K562 (cell line): ENCODE data around the gene LRMDA.

Source experiments
- EP300 ChIP-seq: IDR thresholded peaks from 2 replicates; pipeline ENCODE4 v1.6.1; 2012; ENCODE audit warnings: low read length, improper control_type of control experiment
- MTA3 ChIP-seq: fragments of 450-650 bp; formaldehyde crosslinking; IDR thresholded peaks from 2 replicates; pipeline ENCODE4 v1.6.1; 2017; ENCODE audit warnings: mild to moderate bottlenecking, borderline replicate concordance
- POLR2A ChIP-seq: fragments of 450-650 bp; conservative IDR thresholded peaks from 2 replicates; pipeline ENCODE4 v1.6.1; 2016
- U2AF2 ChIP-seq: fragments of 200-400 bp; formaldehyde crosslinking; optimal IDR thresholded peaks from 2 replicates; pipeline ENCODE3; 2017; ENCODE audit warnings: low read depth, mild to moderate bottlenecking, low read length
- TF ChIP-seq, protein P1 (sequence below): fragments of 450-650 bp; IDR thresholded peaks from 2 replicates; pipeline ENCODE4 v1.6.1; 2016; ENCODE audit warnings: low read depth
- TF ChIP-seq, protein P2 (sequence below): fragments of 450-650 bp; formaldehyde crosslinking; IDR thresholded peaks from 2 replicates; pipeline ENCODE4 v1.4.0; 2020; ENCODE audit warnings: mild to moderate bottlenecking, moderate library complexity
- TF ChIP-seq, protein P3 (sequence below), 2 experiments: fragments of 450-650 bp; conservative IDR thresholded peaks; 2 replicates each; pipeline ENCODE4 v1.6.1; 2017; ENCODE audit warnings: mild to moderate bottlenecking in 2 of 2, moderate library complexity in 2 of 2

DNA sequence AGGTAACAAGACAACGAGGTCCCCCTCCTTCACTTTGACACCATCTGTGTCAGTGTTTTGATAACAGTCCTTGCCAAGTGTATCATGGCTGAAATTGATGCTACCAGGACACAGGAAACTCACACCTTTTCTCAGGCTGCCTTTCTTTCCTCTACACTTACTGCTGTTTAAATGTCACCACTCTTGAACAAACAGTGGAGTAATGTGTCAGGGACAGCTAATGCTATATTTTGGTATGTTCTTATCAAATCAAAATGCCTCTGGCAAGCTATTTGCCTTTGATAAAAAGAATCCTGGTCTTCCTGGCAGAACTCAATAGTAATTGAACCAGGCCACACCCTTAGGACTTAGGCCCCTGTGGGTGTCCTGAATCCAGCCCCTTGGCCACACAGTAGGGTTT, 692.9 kb downstream of the LRMDA start:
- no peak for TF ChIP-seq POLR2A
- TF ChIP-seq, protein P1, sequence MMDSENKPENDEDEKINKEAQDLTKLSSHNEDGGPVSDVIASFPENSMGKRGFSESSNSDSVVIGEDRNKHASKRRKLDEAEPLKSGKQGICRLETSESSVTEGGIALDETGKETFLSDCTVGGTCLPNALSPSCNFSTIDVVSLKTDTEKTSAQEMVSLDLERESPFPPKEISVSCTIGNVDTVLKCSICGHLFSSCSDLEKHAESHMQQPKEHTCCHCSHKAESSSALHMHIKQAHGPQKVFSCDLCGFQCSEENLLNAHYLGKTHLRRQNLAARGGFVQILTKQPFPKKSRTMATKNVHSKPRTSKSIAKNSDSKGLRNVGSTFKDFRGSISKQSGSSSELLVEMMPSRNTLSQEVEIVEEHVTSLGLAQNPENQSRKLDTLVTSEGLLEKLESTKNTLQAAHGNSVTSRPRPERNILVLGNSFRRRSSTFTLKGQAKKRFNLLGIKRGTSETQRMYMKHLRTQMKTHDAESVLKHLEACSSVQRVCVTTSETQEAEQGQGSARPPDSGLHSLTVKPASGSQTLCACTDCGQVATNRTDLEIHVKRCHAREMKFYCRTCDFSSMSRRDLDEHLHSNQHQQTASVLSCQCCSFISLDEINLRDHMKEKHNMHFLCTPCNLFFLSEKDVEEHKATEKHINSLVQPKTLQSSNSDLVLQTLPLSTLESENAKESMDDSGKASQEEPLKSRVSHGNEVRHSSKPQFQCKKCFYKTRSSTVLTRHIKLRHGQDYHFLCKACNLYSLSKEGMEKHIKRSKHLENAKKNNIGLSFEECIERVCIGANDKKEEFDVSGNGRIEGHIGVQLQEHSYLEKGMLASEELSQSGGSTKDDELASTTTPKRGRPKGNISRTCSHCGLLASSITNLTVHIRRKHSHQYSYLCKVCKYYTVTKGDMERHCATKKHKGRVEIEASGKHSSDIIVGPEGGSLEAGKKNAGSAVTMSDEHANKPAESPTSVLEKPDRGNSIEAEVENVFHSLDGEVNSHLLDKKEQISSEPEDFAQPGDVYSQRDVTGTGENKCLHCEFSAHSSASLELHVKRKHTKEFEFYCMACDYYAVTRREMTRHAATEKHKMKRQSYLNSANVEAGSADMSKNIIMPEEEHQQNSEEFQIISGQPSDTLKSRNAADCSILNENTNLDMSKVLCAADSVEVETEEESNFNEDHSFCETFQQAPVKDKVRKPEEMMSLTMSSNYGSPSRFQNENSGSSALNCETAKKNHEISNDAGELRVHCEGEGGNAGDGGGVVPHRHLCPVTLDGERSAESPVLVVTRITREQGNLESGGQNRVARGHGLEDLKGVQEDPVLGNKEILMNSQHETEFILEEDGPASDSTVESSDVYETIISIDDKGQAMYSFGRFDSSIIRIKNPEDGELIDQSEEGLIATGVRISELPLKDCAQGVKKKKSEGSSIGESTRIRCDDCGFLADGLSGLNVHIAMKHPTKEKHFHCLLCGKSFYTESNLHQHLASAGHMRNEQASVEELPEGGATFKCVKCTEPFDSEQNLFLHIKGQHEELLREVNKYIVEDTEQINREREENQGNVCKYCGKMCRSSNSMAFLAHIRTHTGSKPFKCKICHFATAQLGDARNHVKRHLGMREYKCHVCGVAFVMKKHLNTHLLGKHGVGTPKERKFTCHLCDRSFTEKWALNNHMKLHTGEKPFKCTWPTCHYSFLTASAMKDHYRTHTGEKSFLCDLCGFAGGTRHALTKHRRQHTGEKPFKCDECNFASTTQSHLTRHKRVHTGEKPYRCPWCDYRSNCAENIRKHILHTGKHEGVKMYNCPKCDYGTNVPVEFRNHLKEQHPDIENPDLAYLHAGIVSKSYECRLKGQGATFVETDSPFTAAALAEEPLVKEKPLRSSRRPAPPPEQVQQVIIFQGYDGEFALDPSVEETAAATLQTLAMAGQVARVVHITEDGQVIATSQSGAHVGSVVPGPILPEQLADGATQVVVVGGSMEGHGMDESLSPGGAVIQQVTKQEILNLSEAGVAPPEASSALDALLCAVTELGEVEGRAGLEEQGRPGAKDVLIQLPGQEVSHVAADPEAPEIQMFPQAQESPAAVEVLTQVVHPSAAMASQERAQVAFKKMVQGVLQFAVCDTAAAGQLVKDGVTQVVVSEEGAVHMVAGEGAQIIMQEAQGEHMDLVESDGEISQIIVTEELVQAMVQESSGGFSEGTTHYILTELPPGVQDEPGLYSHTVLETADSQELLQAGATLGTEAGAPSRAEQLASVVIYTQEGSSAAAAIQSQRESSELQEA: no peak
- TF ChIP-seq EP300: no peak
- TF ChIP-seq U2AF2: no peak
- TF ChIP-seq, protein P2, sequence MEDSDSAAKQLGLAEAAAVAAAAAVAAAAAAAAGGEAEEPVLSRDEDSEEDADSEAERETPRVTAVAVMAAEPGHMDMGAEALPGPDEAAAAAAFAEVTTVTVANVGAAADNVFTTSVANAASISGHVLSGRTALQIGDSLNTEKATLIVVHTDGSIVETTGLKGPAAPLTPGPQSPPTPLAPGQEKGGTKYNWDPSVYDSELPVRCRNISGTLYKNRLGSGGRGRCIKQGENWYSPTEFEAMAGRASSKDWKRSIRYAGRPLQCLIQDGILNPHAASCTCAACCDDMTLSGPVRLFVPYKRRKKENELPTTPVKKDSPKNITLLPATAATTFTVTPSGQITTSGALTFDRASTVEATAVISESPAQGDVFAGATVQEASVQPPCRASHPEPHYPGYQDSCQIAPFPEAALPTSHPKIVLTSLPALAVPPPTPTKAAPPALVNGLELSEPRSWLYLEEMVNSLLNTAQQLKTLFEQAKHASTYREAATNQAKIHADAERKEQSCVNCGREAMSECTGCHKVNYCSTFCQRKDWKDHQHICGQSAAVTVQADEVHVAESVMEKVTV (CRISPR knock-in tag): no peak
- TF ChIP-seq, protein P3, sequence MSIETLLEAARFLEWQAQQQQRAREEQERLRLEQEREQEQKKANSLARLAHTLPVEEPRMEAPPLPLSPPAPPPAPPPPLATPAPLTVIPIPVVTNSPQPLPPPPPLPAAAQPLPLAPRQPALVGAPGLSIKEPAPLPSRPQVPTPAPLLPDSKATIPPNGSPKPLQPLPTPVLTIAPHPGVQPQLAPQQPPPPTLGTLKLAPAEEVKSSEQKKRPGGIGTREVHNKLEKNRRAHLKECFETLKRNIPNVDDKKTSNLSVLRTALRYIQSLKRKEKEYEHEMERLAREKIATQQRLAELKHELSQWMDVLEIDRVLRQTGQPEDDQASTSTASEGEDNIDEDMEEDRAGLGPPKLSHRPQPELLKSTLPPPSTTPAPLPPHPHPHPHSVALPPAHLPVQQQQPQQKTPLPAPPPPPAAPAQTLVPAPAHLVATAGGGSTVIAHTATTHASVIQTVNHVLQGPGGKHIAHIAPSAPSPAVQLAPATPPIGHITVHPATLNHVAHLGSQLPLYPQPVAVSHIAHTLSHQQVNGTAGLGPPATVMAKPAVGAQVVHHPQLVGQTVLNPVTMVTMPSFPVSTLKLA (conservative IDR thresholded peaks at IDR 0.05): no peak
- no peak for TF ChIP-seq MTA3
